ENCODE results near the gene NUP42.

Gene NUP42, protein sequence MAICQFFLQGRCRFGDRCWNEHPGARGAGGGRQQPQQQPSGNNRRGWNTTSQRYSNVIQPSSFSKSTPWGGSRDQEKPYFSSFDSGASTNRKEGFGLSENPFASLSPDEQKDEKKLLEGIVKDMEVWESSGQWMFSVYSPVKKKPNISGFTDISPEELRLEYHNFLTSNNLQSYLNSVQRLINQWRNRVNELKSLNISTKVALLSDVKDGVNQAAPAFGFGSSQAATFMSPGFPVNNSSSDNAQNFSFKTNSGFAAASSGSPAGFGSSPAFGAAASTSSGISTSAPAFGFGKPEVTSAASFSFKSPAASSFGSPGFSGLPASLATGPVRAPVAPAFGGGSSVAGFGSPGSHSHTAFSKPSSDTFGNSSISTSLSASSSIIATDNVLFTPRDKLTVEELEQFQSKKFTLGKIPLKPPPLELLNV

DNA sequence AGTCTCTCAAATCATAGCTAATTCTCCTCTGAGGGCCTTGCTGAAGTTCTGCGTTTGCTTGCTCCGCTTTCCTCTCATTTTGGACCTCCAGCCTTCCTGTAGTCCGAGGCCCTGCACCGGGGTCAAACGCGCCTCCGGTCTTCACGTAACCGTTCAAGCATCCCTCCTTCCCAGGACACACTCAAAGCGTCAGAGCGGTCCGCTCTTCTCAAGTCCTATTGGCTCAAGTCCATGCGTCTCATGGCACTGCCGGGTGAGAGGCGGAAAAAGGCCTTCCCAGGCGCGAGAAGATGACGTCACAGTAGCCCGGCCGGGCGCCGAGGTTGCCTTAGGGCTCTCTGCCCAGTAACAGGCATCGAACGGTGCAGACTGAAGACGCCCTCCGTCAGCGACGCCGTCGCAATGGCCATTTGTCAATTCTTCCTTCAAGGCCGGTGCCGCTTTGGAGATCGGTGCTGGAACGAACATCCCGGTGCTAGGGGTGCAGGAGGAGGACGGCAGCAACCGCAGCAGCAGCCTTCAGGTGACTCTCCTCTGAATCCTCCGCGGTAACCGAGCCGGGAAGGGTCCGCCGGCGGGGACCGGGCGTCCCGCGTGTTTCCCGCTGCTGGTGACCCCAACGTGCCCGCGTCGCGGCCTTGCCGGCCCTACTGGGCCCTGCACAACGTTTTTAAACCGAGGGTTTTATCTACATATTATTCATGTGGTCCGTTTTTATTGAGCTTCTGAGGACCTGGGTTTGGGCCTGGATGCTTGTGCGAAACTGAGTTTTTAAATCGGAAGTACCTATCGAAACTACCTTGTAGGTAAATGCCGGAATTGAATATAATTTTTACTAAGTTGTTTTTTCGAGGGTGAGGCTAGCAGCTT, at the start of gene NUP42:
NUP42 (plus strand) TSS at position 365 of the 870 bp plus-strand sequence; CDS start at position 403, 38 bp downstream.
- TF ChIP-seq, protein P1, sequence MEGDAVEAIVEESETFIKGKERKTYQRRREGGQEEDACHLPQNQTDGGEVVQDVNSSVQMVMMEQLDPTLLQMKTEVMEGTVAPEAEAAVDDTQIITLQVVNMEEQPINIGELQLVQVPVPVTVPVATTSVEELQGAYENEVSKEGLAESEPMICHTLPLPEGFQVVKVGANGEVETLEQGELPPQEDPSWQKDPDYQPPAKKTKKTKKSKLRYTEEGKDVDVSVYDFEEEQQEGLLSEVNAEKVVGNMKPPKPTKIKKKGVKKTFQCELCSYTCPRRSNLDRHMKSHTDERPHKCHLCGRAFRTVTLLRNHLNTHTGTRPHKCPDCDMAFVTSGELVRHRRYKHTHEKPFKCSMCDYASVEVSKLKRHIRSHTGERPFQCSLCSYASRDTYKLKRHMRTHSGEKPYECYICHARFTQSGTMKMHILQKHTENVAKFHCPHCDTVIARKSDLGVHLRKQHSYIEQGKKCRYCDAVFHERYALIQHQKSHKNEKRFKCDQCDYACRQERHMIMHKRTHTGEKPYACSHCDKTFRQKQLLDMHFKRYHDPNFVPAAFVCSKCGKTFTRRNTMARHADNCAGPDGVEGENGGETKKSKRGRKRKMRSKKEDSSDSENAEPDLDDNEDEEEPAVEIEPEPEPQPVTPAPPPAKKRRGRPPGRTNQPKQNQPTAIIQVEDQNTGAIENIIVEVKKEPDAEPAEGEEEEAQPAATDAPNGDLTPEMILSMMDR (IDR thresholded peaks at IDR 0.05; ENCODE audit: low read depth, low read length) = no peak
- peak within 1 kb of the TSS; percentile 90 for H3K4me3 ChIP-seq (ENCODE audit: low read depth, low read length)

DNA sequence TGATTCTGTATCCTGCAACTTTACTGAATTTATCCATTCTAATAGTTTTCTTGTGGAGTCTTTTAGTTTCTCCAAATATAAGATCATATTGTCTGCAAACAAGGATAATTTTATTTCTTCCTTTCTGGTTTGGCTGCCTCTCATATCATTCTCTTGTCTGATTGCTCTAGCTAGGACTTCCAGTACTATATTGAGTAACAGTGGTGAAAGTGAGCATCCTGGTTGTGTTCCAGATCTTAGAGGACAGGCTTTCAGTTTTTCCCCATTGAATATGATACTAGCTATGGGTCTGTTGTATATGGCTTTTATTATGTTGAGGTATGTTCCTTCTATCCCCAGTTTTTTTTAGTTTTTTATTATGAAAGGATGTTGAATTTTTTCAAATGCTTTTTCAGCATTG, 48.1 kb upstream of the NUP42 start:
- TF ChIP-seq, protein P1 (IDR thresholded peaks at IDR 0.05; ENCODE audit: low read depth, low read length) = no peak
- no peak overlapping the region for H3K4me3 ChIP-seq (ENCODE audit: low read depth, low read length)

DNA sequence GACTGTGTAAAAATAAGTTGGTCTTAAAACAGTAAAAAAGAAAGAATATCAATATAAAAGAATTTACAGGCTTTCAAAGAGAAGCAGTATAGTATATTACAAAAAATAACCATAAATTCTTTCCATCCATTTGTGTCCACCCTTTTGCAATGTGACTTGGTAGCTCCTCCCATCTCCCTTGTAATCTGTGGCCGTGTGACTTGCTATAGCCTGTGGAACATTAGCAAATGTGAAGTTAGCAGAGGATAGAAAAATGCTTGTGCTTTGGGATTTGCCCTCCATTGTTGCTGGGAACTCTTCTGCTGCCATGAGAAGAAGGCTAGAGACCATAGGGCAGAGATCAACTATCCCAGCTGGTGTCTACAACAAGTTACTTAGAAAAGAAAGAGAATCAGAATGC, 46.1 kb upstream of the NUP42 start:
- TF ChIP-seq, protein P1 (IDR thresholded peaks at IDR 0.05; ENCODE audit: low read depth, low read length) = no peak
- H3K4me3 ChIP-seq (ENCODE audit: low read depth, low read length) = no peak overlapping the region

DNA sequence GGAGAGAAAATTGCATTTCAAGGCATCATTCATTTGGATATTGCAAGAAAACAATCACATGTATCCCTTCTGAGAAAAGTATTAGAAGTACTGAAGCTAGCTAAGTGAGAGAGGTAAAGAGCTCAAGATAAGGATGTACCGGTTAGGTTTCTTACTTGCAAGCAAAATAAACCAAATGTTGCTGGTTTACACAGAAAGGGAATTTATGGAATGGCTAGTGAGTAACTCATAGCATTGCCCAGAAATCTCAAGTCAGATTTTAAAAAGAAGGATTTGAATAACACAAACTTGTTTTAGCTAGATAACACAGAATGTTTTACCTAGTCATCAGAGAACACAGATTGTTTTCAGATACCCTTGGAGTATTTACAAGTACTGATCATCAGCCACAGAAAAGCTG, 45.6 kb upstream of the NUP42 start:
- TF ChIP-seq, protein P1 (IDR thresholded peaks at IDR 0.05; ENCODE audit: low read depth, low read length) = no peak
- no peak overlapping the region for H3K4me3 ChIP-seq (ENCODE audit: low read depth, low read length)

DNA sequence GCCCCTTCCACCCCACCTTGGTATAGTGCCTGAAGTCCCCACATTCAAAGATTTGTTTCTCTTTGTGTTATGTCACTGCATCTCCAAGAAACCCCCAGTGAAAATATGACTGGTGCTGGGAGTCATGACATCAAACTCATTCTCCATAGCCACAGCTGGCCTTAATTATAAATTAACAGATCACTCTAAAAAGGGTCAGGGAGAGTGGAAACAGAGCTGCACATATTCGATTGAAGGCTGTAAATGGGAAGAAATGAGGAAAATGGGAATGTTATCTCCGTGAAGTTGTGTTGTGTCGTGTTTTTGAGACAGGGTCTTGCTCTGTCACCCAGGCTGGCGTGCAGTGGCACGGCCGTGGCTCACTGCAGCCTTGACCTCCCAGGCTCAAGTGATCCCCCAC, 24.2 kb upstream of the NUP42 start:
- TF ChIP-seq, protein P1 (IDR thresholded peaks at IDR 0.05; ENCODE audit: low read depth, low read length) = no peak
- no peak overlapping the region for H3K4me3 ChIP-seq (ENCODE audit: low read depth, low read length)

DNA sequence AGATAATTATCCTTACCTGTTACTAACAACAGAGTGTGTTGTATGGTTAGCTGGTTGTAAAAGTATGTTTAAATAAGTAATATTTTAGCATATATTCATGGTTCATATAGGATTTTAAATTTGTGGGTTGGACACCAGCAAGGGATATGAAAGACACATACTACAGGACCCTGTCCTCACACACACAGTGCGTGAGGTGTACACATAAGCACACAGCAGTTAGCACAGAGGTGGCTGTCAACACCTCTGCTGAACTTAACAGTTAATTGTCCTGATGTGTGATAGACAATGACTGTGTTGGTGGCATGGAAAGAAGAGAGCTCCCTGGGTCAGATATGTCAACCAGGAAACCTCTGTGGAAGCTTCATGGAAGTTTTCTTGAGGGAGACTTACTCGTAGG, 23.3 kb upstream of the NUP42 start:
- H3K4me3 ChIP-seq (ENCODE audit: low read depth, low read length) = no peak overlapping the region
- TF ChIP-seq, protein P1 (IDR thresholded peaks at IDR 0.05; ENCODE audit: low read depth, low read length) = no peak

DNA sequence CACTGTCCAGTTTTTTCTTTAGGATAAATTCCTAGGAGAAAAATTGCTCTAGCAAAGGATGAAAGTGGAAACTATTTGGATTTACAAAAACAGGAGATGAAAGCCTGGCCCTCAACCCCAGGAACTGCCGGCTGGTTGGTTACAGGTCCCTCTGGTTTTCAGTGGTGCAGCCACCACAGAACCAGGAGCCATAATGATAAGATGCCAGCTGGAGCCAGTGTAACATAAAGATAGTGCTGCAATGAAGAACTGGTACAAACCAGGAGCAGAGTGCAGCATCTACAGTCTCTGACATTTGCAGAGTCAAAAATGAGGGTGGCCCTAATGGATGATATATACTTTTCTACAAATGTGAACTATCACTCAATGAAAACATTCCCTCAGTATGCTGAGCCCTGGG, 20.4 kb upstream of the NUP42 start:
- no peak overlapping the region for H3K4me3 ChIP-seq (ENCODE audit: low read depth, low read length)
- TF ChIP-seq, protein P1 (IDR thresholded peaks at IDR 0.05; ENCODE audit: low read depth, low read length) = no peak

Measured in WI38 (cell line).